Measurements from ENCODE around the gene GALNT17. TPM values are rescaled to one million over a fixed set of nuclear protein-coding genes. Genes with fewer than 3 reads are reported as not detected.
A peak's percentile ranks its signal among the peaks of the same experiment; 100 is the strongest.

Gene GALNT17
- total and polyA plus RNA-seq, 4 donors, result 1.3 to 22.4 (median 4.0) TPM

GRCh38 chr7:71131256-71132126 lies 453 bp upstream of the GALNT17 start:
- no peaks in the 10 kb centered on the region for H3K27me3 ChIP-seq (ENCODE audit: control insufficient read depth in 1 of 2, insufficient read depth in 2 of 2, low read length in 1 of 2)
- WGBS, 2 donors, result 1% methylated on average over 80 to 113 of the region's 113 CpGs
- no peaks in the 10 kb centered on the region for H3K9me3 ChIP-seq (ENCODE audit: control insufficient read depth, low read length)
- DNase-seq (peak; percentile 58 to 92), ATAC-seq (ENCODE audit: low FRiP score) (peak; percentile 71)
- peak overlapping the region; percentile 55 to 56 for H3K4me3 ChIP-seq (ENCODE audit: low read length in 2 of 2)
- H3K36me3 ChIP-seq (ENCODE audit: control insufficient read depth in 1 of 2, insufficient read depth in 2 of 2, low read length in 1 of 2), result no peaks in the 10 kb centered on the region
- H3K4me1 ChIP-seq (ENCODE audit: control insufficient read depth in 1 of 2, insufficient read depth in 2 of 2, low read length in 2 of 2), result no peaks in the 10 kb centered on the region
- no peak overlapping the region for H3K27ac ChIP-seq (ENCODE audit: low read depth in 1 of 2, low read length in 2 of 2)
- intact Hi-C loops (cut with DNase I), result loop anchor here (5.0 to 10.0 kb wide), 5 partner anchors 103 to 603 kb away; no protein-coding TSS in a partner anchor

GRCh38 chr7:71132377-71133231 lies 660 bp downstream of the GALNT17 start:
- Histone ChIP-seq H3K4me3 (ENCODE audit: low read length in 2 of 2) (peak overlapping the region; percentile 55 to 56), H3K9me3 (ENCODE audit: control insufficient read depth, low read length) (no peaks in the 10 kb centered on the region), H3K27ac (ENCODE audit: low read depth in 1 of 2, low read length in 2 of 2) (no peak overlapping the region), H3K27me3 (ENCODE audit: control insufficient read depth in 1 of 2, insufficient read depth in 2 of 2, low read length in 1 of 2) (no peaks in the 10 kb centered on the region), H3K36me3 (ENCODE audit: control insufficient read depth in 1 of 2, insufficient read depth in 2 of 2, low read length in 1 of 2) (no peaks in the 10 kb centered on the region), H3K4me1 (ENCODE audit: control insufficient read depth in 1 of 2, insufficient read depth in 2 of 2, low read length in 2 of 2) (no peaks in the 10 kb centered on the region)
- 1 to 2% methylated on average over 79 to 88 of the region's 88 CpGs for WGBS, 2 donors
- ATAC-seq (ENCODE audit: low FRiP score), result peak; percentile 28
- DNase-seq, result peak in 1 of 2 donors; percentile 77
- intact Hi-C loops (cut with DNase I), result loop anchor here (5.0 to 10.0 kb wide), 5 partner anchors 102 to 602 kb away; no protein-coding TSS in a partner anchor

GRCh38 chr7:71133232-71133622 lies 1.3 kb downstream of the GALNT17 start:
- Histone ChIP-seq H3K36me3 (ENCODE audit: control insufficient read depth in 1 of 2, insufficient read depth in 2 of 2, low read length in 1 of 2) (no peaks in the 10 kb centered on the region), H3K4me3 (ENCODE audit: low read length in 2 of 2) (peak overlapping the region in 1 of 2 donors; percentile 55), H3K27ac (ENCODE audit: low read depth in 1 of 2, low read length in 2 of 2) (no peak overlapping the region), H3K9me3 (ENCODE audit: control insufficient read depth, low read length) (no peaks in the 10 kb centered on the region), H3K27me3 (ENCODE audit: control insufficient read depth in 1 of 2, insufficient read depth in 2 of 2, low read length in 1 of 2) (no peaks in the 10 kb centered on the region), H3K4me1 (ENCODE audit: control insufficient read depth in 1 of 2, insufficient read depth in 2 of 2, low read length in 2 of 2) (no peaks in the 10 kb centered on the region)
- intact Hi-C loops (cut with DNase I), result loop anchor here (5.0 to 10.0 kb wide), 5 partner anchors 102 to 602 kb away; no protein-coding TSS in a partner anchor
- 31 to 45% methylated on average over 17 of the region's 17 CpGs for WGBS, 2 donors
- ATAC-seq (ENCODE audit: low FRiP score) (no peak), DNase-seq (no peak)

GRCh38 chr7:71133856-71134255 lies 1.9 kb downstream of the GALNT17 start:
- no peak for ATAC-seq (ENCODE audit: low FRiP score)
- no peaks in the 10 kb centered on the region for H3K9me3 ChIP-seq (ENCODE audit: control insufficient read depth, low read length)
- no peak for DNase-seq
- no peak overlapping the region for H3K4me3 ChIP-seq (ENCODE audit: low read length in 2 of 2)
- intact Hi-C loops (cut with DNase I), result loop anchor here (5.0 to 10.0 kb wide), 5 partner anchors 101 to 601 kb away; no protein-coding TSS in a partner anchor
- no peak overlapping the region for H3K27ac ChIP-seq (ENCODE audit: low read depth in 1 of 2, low read length in 2 of 2)
- WGBS, 2 donors, result 87 to 91% methylated on average over 11 of the region's 11 CpGs
- H3K27me3 ChIP-seq (ENCODE audit: control insufficient read depth in 1 of 2, insufficient read depth in 2 of 2, low read length in 1 of 2), result no peaks in the 10 kb centered on the region
- no peaks in the 10 kb centered on the region for H3K36me3 ChIP-seq (ENCODE audit: control insufficient read depth in 1 of 2, insufficient read depth in 2 of 2, low read length in 1 of 2)
- no peaks in the 10 kb centered on the region for H3K4me1 ChIP-seq (ENCODE audit: control insufficient read depth in 1 of 2, insufficient read depth in 2 of 2, low read length in 2 of 2)

GRCh38 chr7:71135116-71135515 lies 3.2 kb downstream of the GALNT17 start:
- ATAC-seq (ENCODE audit: low FRiP score), result no peak
- Histone ChIP-seq H3K4me3 (ENCODE audit: low read length in 2 of 2) (no peak overlapping the region), H3K36me3 (ENCODE audit: control insufficient read depth in 1 of 2, insufficient read depth in 2 of 2, low read length in 1 of 2) (peaks cover 0 to under 1% of the 10 kb centered on the region in 2 donors), H3K27ac (ENCODE audit: low read depth in 1 of 2, low read length in 2 of 2) (no peak overlapping the region), H3K27me3 (ENCODE audit: control insufficient read depth in 1 of 2, insufficient read depth in 2 of 2, low read length in 1 of 2) (no peaks in the 10 kb centered on the region), H3K9me3 (ENCODE audit: control insufficient read depth, low read length) (no peaks in the 10 kb centered on the region), H3K4me1 (ENCODE audit: control insufficient read depth in 1 of 2, insufficient read depth in 2 of 2, low read length in 2 of 2) (no peaks in the 10 kb centered on the region)
- DNase-seq, result no peak
- intact Hi-C loops (cut with DNase I), result loop anchor here (10.0 kb wide), 4 partner anchors 100 to 600 kb away; no protein-coding TSS in a partner anchor
- WGBS, 2 donors, result 92 to 96% methylated on average over 4 of the region's 4 CpGs

GRCh38 chr7:71135663-71136062 lies 3.7 kb downstream of the GALNT17 start:
- Histone ChIP-seq H3K27ac (ENCODE audit: low read depth in 1 of 2, low read length in 2 of 2) (no peak overlapping the region), H3K4me1 (ENCODE audit: control insufficient read depth in 1 of 2, insufficient read depth in 2 of 2, low read length in 2 of 2) (no peaks in the 10 kb centered on the region), H3K4me3 (ENCODE audit: low read length in 2 of 2) (no peak overlapping the region), H3K27me3 (ENCODE audit: control insufficient read depth in 1 of 2, insufficient read depth in 2 of 2, low read length in 1 of 2) (no peaks in the 10 kb centered on the region), H3K36me3 (ENCODE audit: control insufficient read depth in 1 of 2, insufficient read depth in 2 of 2, low read length in 1 of 2) (peaks cover 0 to 4% of the 10 kb centered on the region in 2 donors), H3K9me3 (ENCODE audit: control insufficient read depth, low read length) (no peaks in the 10 kb centered on the region)
- DNase-seq (no peak), ATAC-seq (ENCODE audit: low FRiP score) (no peak)
- intact Hi-C loops (cut with DNase I), result loop anchor here (10.0 kb wide), 4 partner anchors 99 to 599 kb away; no protein-coding TSS in a partner anchor
- 54 to 59% methylated on average over 4 of the region's 4 CpGs for WGBS, 2 donors

- no peak for ATAC-seq (ENCODE audit: low FRiP score)
- Histone ChIP-seq H3K4me3 (ENCODE audit: low read length in 2 of 2) (no peak overlapping the region), H3K4me1 (ENCODE audit: control insufficient read depth in 1 of 2, insufficient read depth in 2 of 2, low read length in 2 of 2) (no peaks in the 10 kb centered on the region), H3K27ac (ENCODE audit: low read depth in 1 of 2, low read length in 2 of 2) (no peak overlapping the region), H3K27me3 (ENCODE audit: control insufficient read depth in 1 of 2, insufficient read depth in 2 of 2, low read length in 1 of 2) (no peaks in the 10 kb centered on the region), H3K36me3 (ENCODE audit: control insufficient read depth in 1 of 2, insufficient read depth in 2 of 2, low read length in 1 of 2) (peaks cover 0 to 4% of the 10 kb centered on the region in 2 donors), H3K9me3 (ENCODE audit: control insufficient read depth, low read length) (no peaks in the 10 kb centered on the region)
- WGBS, 2 donors, result 96 to 98% methylated on average over 7 of the region's 7 CpGs
- intact Hi-C loops (cut with DNase I), result loop anchor here (10.0 kb wide), 4 partner anchors 97 to 597 kb away; no protein-coding TSS in a partner anchor
- DNase-seq, result no peak
Measured at GRCh38 chr7:71137479-71137878, 5.5 kb downstream of the GALNT17 start.

GRCh38 chr7:71140264-71140663 lies 8.3 kb downstream of the GALNT17 start:
- ATAC-seq (ENCODE audit: low FRiP score) (no peak), DNase-seq (no peak)
- no peak overlapping the region for H3K4me3 ChIP-seq (ENCODE audit: low read length in 2 of 2)
- peaks cover 0 to 4% of the 10 kb centered on the region in 2 donors for H3K36me3 ChIP-seq (ENCODE audit: control insufficient read depth in 1 of 2, insufficient read depth in 2 of 2, low read length in 1 of 2)
- WGBS, 2 donors, result 90 to 91% methylated on average over 4 of the region's 4 CpGs
- intact Hi-C loops (cut with DNase I), result no loop called here
- no peaks in the 10 kb centered on the region for H3K9me3 ChIP-seq (ENCODE audit: control insufficient read depth, low read length)
- no peak overlapping the region for H3K27ac ChIP-seq (ENCODE audit: low read depth in 1 of 2, low read length in 2 of 2)
- no peaks in the 10 kb centered on the region for H3K4me1 ChIP-seq (ENCODE audit: control insufficient read depth in 1 of 2, insufficient read depth in 2 of 2, low read length in 2 of 2)
- H3K27me3 ChIP-seq (ENCODE audit: control insufficient read depth in 1 of 2, insufficient read depth in 2 of 2, low read length in 1 of 2), result no peaks in the 10 kb centered on the region
